ENCODE measurements around the gene CEACAM20. TPM values are rescaled to one million over a fixed set of nuclear protein-coding genes. Genes with fewer than 3 reads are reported as not detected.

The CEACAM20 gene
- total RNA-seq, 3 donors from 2014 or later (not counting 1 experiment from before 2014, with no cell fraction given): not detected

GRCh38 chr19:44512326-44513298 lies 16.9 kb downstream of the CEACAM20 start:
- peak in 1 of 3 donors; percentile 35 for ATAC-seq
- H3K27ac Mint-ChIP-seq: no peak overlapping the region
- peaks cover 9% of the 10 kb centered on the region for H3K36me3 Mint-ChIP-seq
- DNase-seq: peak in 1 of 2 donors; percentile 20
- no peak overlapping the region for H3K4me3 ChIP-seq (ENCODE audit: low read length)
- H3K4me1 ChIP-seq (ENCODE audit: control insufficient read depth, insufficient read depth, low read length): no peaks in the 10 kb centered on the region
- no peak overlapping the region for H3K4me3 Mint-ChIP-seq
- H3K27me3 Mint-ChIP-seq (ENCODE audit: low read depth in 2 of 2): peaks cover 25 to 32% of the 10 kb centered on the region in 2 donors
- H3K9me3 Mint-ChIP-seq: peaks cover 9 to 11% of the 10 kb centered on the region in 2 donors
- H3K36me3 ChIP-seq (ENCODE audit: control insufficient read depth, insufficient read depth, low read length): no peaks in the 10 kb centered on the region
- no peaks in the 10 kb centered on the region for H3K4me1 Mint-ChIP-seq
- no peak for TF ChIP-seq CTCF (IDR thresholded peaks at IDR 0.05)
- no peak overlapping the region for H3K27ac ChIP-seq (ENCODE audit: low read length)
- 36% methylated on average over 12 of the region's 12 CpGs for WGBS (ENCODE audit: insufficient coverage)
- H3K27me3 ChIP-seq (ENCODE audit: control insufficient read depth, insufficient read depth, low read length): no peaks in the 10 kb centered on the region
- intact Hi-C loops (cut with micrococcal nuclease): no loop called here
- peaks cover 4% of the 10 kb centered on the region for H3K9me3 ChIP-seq (ENCODE audit: control insufficient read depth, insufficient read depth, low read length)

- H3K4me3 ChIP-seq (ENCODE audit: low read length): no peak overlapping the region
- Mint-ChIP-seq H3K4me3 (no peak overlapping the region), H3K36me3 (peaks cover 9% of the 10 kb centered on the region), H3K9me3 (peaks cover 11% of the 10 kb centered on the region in 2 donors), H3K27me3 (ENCODE audit: low read depth in 2 of 2) (peaks cover 36 to 46% of the 10 kb centered on the region in 2 donors), H3K27ac (no peak overlapping the region), H3K4me1 (no peaks in the 10 kb centered on the region)
- peaks cover 6% of the 10 kb centered on the region for H3K27me3 ChIP-seq (ENCODE audit: control insufficient read depth, insufficient read depth, low read length)
- no peaks in the 10 kb centered on the region for H3K4me1 ChIP-seq (ENCODE audit: control insufficient read depth, insufficient read depth, low read length)
- no peak for TF ChIP-seq CTCF (IDR thresholded peaks at IDR 0.05)
- DNase-seq (no peak), ATAC-seq (no peak)
- H3K36me3 ChIP-seq (ENCODE audit: control insufficient read depth, insufficient read depth, low read length): no peaks in the 10 kb centered on the region
- H3K9me3 ChIP-seq (ENCODE audit: control insufficient read depth, insufficient read depth, low read length): peaks cover 4% of the 10 kb centered on the region
- no peak overlapping the region for H3K27ac ChIP-seq (ENCODE audit: low read length)
- intact Hi-C loops (cut with micrococcal nuclease): no loop called here
These were observed 20.0 kb downstream of the CEACAM20 start for GRCh38 chr19:44509478-44509877.

- Mint-ChIP-seq H3K4me3 (peak within 1 kb of the TSS; percentile 97), H3K27me3 (ENCODE audit: low read depth in 2 of 2) (peaks cover 5 to 17% of the 10 kb centered on the region in 2 donors), H3K4me1 (peaks cover 39 to 50% of the 10 kb centered on the region in 2 donors), H3K9me3 (peaks cover 3 to 10% of the 10 kb centered on the region in 2 donors), H3K36me3 (peaks cover 7% of the 10 kb centered on the region), H3K27ac (peak within 1 kb of the TSS; percentile 91 to 95)
- DNase-seq: peak; percentile 96 to 97
- peaks cover 4% of the 10 kb centered on the region for H3K27me3 ChIP-seq (ENCODE audit: control insufficient read depth, insufficient read depth, low read length)
- WGBS (ENCODE audit: insufficient coverage): under 1% methylated on average over 77 of the region's 78 CpGs
- TF ChIP-seq CTCF (IDR thresholded peaks at IDR 0.05): peak; percentile 55
- H3K9me3 ChIP-seq (ENCODE audit: control insufficient read depth, insufficient read depth, low read length): peaks cover 32% of the 10 kb centered on the region
- peak within 1 kb of the TSS; percentile 75 for H3K4me3 ChIP-seq (ENCODE audit: low read length)
- H3K4me1 ChIP-seq (ENCODE audit: control insufficient read depth, insufficient read depth, low read length): peaks cover 31% of the 10 kb centered on the region
- ATAC-seq: peak; percentile 90 to 97 (median 91)
- intact Hi-C loops (cut with micrococcal nuclease): loop anchor here (1.0 kb wide), 1 partner anchor 359 kb away; the partner anchor contains the start of gene ZNF234
- peaks cover 15% of the 10 kb centered on the region for H3K36me3 ChIP-seq (ENCODE audit: control insufficient read depth, insufficient read depth, low read length)
- peak within 1 kb of the TSS; percentile 71 for H3K27ac ChIP-seq (ENCODE audit: low read length)
These were observed 29.2 kb downstream of the CEACAM20 start, which contains the start of gene ZNF180 for GRCh38 chr19:44499962-44500949. Gene ZNF180 (minus strand): TSS chr19:44500522. CDS start chr19:44497334, 3,188 bp downstream.

All from natural killer cell (primary cell).